Neuron (in vitro differentiated cells): ENCODE results near the gene TADA3.
"Not testable (repeated sequence)": the region's sequence is repeated elsewhere in the genome, so short reads cannot be mapped to it uniquely, and the experiment has no call there.

ENCODE experiments used
- H2AFZ ChIP-seq: one replicate; pipeline ENCODE4 v1.6.1; 2013; ENCODE audit warnings: low read depth, mild to moderate bottlenecking, inconsistent platforms, low read length, moderate library complexity
- H3K27me3 ChIP-seq: one replicate; pipeline ENCODE4 v1.6.1; 2013; ENCODE audit warnings: low read length; ENCODE audit not compliant: insufficient read depth
- H3K36me3 ChIP-seq: one replicate; pipeline ENCODE4 v1.6.1; 2013; ENCODE audit warnings: low read length; ENCODE audit not compliant: insufficient read depth
- H3K4me1 ChIP-seq: one replicate; pipeline ENCODE4 v1.6.1; 2013; ENCODE audit warnings: low read length; ENCODE audit not compliant: insufficient read depth
- H3K4me3 ChIP-seq: 2 replicates; pipeline ENCODE4 v1.5.1; 2013; ENCODE audit warnings: mild to moderate bottlenecking, low read length, moderate library complexity
- H3K9me3 ChIP-seq: one replicate; pipeline ENCODE4 v1.6.1; 2013; ENCODE audit warnings: low read length

Gene TADA3

GRCh38 chr3:9778143-9779074 lies 13.9 kb downstream of the TADA3 start:
- no peaks in the 10 kb centered on the region for H3K9me3 ChIP-seq
- peaks cover 31% of the 10 kb centered on the region for H3K36me3 ChIP-seq
- no peaks in the 10 kb centered on the region for H3K4me1 ChIP-seq
- H3K4me3 ChIP-seq = no peak overlapping the region
- H2AFZ ChIP-seq = no peak overlapping the region
- no peaks in the 10 kb centered on the region for H3K27me3 ChIP-seq

- Histone ChIP-seq H3K27me3 (no peaks in the 10 kb centered on the region), H3K9me3 (no peaks in the 10 kb centered on the region), H3K4me1 (no peaks in the 10 kb centered on the region), H3K36me3 (peaks cover 25% of the 10 kb centered on the region), H3K4me3 (no peak overlapping the region), H2AFZ (no peak overlapping the region)
Measured at GRCh38 chr3:9777694-9778021, 14.6 kb downstream of the TADA3 start.

GRCh38 chr3:9776896-9777693 lies 15.2 kb downstream of the TADA3 start:
- H3K9me3 ChIP-seq = no peaks in the 10 kb centered on the region
- no peak overlapping the region for H3K4me3 ChIP-seq
- H2AFZ ChIP-seq = no peak overlapping the region
- no peaks in the 10 kb centered on the region for H3K27me3 ChIP-seq
- peaks cover 20% of the 10 kb centered on the region for H3K36me3 ChIP-seq
- no peaks in the 10 kb centered on the region for H3K4me1 ChIP-seq

- H2AFZ ChIP-seq, H3K27me3 ChIP-seq, H3K9me3 ChIP-seq, H3K4me1 ChIP-seq, H3K4me3 ChIP-seq, H3K36me3 ChIP-seq: not testable (repeated sequence)
Measured at GRCh38 chr3:9771007-9771406, 21.3 kb downstream of the TADA3 start.

- H3K9me3 ChIP-seq = no peaks in the 10 kb centered on the region
- peaks cover 3% of the 10 kb centered on the region for H3K36me3 ChIP-seq
- H3K4me1 ChIP-seq = no peaks in the 10 kb centered on the region
- H2AFZ ChIP-seq = no peak overlapping the region
- H3K27me3 ChIP-seq = no peaks in the 10 kb centered on the region
- H3K4me3 ChIP-seq = no peak overlapping the region
Measured at GRCh38 chr3:9770276-9770812, 21.9 kb downstream of the TADA3 start.

- H2AFZ ChIP-seq = no peak within 1 kb of the TSS
- peaks cover 3% of the 10 kb centered on the region for H3K36me3 ChIP-seq
- H3K9me3 ChIP-seq = no peaks in the 10 kb centered on the region
- H3K4me1 ChIP-seq = no peaks in the 10 kb centered on the region
- H3K4me3 ChIP-seq = peak within 1 kb of the TSS; percentile 25
- no peaks in the 10 kb centered on the region for H3K27me3 ChIP-seq
Measured at GRCh38 chr3:9769426-9770275, 22.6 kb downstream of the TADA3 start, which contains the start of gene CAMK1. CAMK1 (minus strand) TSS chr3:9769947; CDS start chr3:9767749, 2,198 bp downstream.

- no peaks in the 10 kb centered on the region for H3K9me3 ChIP-seq
- no peak overlapping the region for H2AFZ ChIP-seq
- H3K4me3 ChIP-seq = peak overlapping the region; percentile 25
- peaks cover 3% of the 10 kb centered on the region for H3K36me3 ChIP-seq
- no peaks in the 10 kb centered on the region for H3K27me3 ChIP-seq
- H3K4me1 ChIP-seq = no peaks in the 10 kb centered on the region
Measured at GRCh38 chr3:9769012-9769411, 23.3 kb downstream of the TADA3 start.

- Histone ChIP-seq H2AFZ (no peak overlapping the region), H3K4me1 (no peaks in the 10 kb centered on the region), H3K36me3 (peaks cover 3% of the 10 kb centered on the region), H3K27me3 (no peaks in the 10 kb centered on the region), H3K4me3 (no peak overlapping the region), H3K9me3 (no peaks in the 10 kb centered on the region)
Measured at GRCh38 chr3:9768141-9768775, 24.0 kb downstream of the TADA3 start.

GRCh38 chr3:9767418-9767817 lies 24.9 kb downstream of the TADA3 start:
- Histone ChIP-seq H2AFZ (no peak overlapping the region), H3K4me1 (no peaks in the 10 kb centered on the region), H3K4me3 (no peak overlapping the region), H3K36me3 (peaks cover 9% of the 10 kb centered on the region), H3K27me3 (no peaks in the 10 kb centered on the region), H3K9me3 (no peaks in the 10 kb centered on the region)

GRCh38 chr3:9765865-9766264 lies 26.4 kb downstream of the TADA3 start:
- Histone ChIP-seq H3K4me1 (no peaks in the 10 kb centered on the region), H3K27me3 (no peaks in the 10 kb centered on the region), H3K4me3 (no peak overlapping the region), H2AFZ (no peak overlapping the region), H3K9me3 (no peaks in the 10 kb centered on the region), H3K36me3 (peaks cover 18% of the 10 kb centered on the region)

GRCh38 chr3:9762871-9763270 lies 29.4 kb downstream of the TADA3 start:
- H3K4me3 ChIP-seq = no peak overlapping the region
- H3K36me3 ChIP-seq = peaks cover 36% of the 10 kb centered on the region
- no peaks in the 10 kb centered on the region for H3K27me3 ChIP-seq
- H2AFZ ChIP-seq = no peak overlapping the region
- H3K9me3 ChIP-seq = no peaks in the 10 kb centered on the region
- H3K4me1 ChIP-seq = no peaks in the 10 kb centered on the region

- no peaks in the 10 kb centered on the region for H3K27me3 ChIP-seq
- no peaks in the 10 kb centered on the region for H3K9me3 ChIP-seq
- no peaks in the 10 kb centered on the region for H3K4me1 ChIP-seq
- no peak overlapping the region for H3K4me3 ChIP-seq
- peaks cover 42% of the 10 kb centered on the region for H3K36me3 ChIP-seq
- no peak overlapping the region for H2AFZ ChIP-seq
Measured at GRCh38 chr3:9761919-9762318, 30.4 kb downstream of the TADA3 start.
